Activated naive CD4-positive, alpha-beta T cell (primary cell): ENCODE results near the gene DHX8.

Source experiments
- DNase-seq, 4 experiments: peaks; one replicate each; lab custom pipeline; 2025; lab: John Stamatoyannopoulos, UW

The DHX8 gene

DNA sequence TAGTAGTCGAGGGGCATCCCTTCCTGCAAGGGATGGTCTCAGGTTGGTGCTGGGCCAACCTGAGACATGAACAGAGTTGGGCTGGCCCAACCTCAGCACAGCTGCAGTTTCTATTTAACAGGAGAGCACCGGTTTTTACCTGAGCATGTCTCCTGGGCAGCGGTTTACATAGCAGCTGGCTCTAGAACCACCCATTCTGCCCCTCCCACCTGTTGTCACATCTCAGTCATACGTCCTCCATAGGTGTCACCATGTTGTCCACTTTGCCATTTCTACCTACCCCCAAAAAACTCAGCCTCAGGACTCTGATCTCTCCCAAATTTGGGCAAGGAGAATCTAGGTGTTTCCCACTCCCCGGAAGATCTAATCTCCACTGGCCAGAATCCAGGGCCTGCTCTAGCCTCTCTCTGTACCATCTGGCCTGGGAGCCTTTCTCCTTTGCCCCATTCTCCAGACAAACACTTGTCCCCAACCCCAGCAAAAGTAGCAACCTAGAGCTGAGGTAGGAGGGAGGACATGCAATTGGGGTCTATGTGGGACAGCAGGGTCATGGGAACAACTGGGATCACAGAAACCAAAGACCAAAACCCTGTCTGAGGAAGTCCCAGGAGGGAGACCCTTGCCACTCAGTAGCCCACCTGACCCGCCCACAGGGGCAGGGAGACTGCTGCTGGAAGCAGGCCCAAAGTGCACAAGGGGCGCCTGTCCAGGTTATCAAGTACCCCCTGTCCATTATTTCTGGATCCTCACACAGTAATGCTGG is 43.3 kb downstream of the DHX8 start:
- no peak for DNase-seq

- no peak for DNase-seq
Observed at GRCh38 chr17:43528319-43528987, 44.7 kb downstream of the DHX8 start.

DNA sequence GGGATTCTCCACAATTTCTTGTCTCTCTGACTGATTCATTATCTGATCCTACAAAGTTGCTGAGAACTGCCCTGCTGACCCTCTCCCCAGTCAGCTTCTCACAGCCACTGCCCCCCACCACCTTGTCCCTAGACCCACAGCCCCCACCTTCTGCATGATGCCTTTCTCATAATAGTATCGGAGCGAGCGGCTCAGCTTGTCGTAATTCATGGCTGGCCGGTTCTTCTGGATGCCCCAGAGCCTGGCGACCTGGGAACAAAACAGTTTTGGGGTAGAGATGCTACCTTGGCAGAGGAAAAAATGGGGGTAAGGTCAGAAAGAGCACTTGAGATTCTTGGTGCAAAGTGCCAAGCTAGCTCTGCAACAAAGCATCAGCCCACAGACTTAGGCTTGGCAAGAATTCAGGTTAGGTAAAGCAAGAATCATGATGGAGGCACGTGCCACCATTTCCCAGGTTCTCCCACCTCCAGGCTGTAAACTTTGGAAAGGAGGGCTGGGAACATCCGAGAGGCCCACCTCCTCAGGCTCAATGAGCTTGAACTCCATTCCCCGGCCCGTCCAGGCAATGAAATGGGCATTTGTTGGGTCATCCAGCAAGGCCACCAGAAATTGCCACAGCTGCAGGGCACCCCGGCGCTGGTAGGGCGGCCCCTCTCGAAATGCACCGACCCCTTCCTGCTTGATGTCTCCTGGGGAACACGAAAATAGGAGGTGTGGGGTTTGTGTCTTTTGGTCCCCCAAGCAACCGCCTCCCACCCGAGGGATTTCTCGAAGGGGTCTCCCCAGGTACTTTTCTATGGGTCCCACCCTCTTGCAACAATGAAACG is 45.4 kb downstream of the DHX8 start:
- no peak for DNase-seq

GRCh38 chr17:43529947-43530287 is 46.1 kb downstream of the DHX8 start:
- no peak for DNase-seq

DNA sequence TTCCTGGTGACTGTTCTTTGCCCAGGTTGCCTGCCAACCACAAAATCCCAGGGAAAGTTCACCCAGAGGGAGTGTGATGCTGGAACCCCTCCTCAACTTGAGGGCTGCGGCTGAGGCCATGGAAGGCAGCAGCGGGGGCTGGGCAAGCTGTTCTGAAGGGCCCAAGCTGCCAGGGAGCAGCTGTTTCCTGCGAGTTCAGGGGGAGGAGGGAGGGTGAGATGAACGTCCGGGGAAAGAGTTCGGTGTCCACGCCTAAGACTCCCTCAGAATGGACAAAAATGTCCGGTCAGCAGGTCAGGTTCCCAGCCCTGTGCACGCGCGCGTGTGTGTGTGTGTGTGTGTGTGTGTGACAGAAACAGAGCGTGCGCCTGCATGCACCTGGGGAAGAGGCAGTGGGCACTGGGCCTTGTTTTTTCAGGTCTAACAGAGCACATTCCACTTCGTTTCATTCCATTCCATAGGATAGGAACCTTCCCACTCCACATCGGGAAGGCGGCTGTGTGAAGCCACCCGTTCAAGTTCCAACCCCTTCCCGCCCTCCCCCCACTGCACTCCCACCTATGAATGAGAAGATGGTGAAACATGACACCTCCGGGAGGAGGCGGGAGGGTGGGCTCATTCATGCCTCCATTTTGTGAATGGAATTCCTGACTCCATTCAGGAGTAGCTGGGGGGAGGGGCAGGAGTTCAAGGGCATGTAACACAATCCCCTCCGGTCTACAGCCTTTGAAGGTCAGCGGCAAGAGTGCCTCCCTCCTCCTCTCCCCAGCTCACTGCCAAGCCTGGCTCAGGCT is 46.7 kb downstream of the DHX8 start:
- DNase-seq: no peak

DNA sequence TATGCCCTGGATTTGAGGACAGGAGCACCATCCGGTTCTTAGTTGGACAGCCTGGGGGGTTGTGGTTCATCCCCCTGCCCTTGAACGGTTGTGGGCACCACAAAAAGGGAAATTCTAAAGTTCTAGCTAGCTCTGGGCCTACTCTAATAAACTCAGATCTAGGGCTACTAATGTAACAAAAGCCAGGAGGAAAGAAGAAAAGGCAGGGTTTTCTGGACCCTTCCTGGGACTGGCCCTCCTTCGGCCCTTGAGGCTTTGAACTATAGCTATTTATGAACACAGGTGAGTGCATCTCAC is 47.3 kb downstream of the DHX8 start:
- no peak for DNase-seq

DNA sequence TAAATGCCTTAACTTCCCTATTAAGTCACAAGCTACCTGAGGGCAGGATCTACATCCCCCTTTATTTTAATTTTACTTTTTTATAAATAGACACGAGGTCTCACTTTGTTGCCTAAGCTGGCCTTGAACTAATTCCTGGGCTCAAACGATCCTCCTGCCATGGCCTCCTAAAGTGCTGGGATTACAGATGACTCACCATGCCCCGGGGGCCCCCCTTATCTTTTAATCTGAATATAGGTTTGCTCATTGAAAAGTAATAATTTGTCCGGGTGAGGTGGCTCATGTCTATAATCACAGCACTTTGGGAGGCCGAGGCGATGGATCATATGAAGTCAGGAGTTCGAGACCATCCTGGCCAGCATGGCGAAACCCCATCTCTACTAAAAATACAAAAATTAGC is 48.2 kb downstream of the DHX8 start:
- DNase-seq: no peak

- no peak for DNase-seq
Observed at GRCh38 chr17:43532581-43532980, 48.8 kb downstream of the DHX8 start.

- no peak for DNase-seq
Observed at GRCh38 chr17:43533699-43534098, 49.9 kb downstream of the DHX8 start.

- DNase-seq: no peak
Observed at GRCh38 chr17:43534909-43535308, 51.1 kb downstream of the DHX8 start.

DNA sequence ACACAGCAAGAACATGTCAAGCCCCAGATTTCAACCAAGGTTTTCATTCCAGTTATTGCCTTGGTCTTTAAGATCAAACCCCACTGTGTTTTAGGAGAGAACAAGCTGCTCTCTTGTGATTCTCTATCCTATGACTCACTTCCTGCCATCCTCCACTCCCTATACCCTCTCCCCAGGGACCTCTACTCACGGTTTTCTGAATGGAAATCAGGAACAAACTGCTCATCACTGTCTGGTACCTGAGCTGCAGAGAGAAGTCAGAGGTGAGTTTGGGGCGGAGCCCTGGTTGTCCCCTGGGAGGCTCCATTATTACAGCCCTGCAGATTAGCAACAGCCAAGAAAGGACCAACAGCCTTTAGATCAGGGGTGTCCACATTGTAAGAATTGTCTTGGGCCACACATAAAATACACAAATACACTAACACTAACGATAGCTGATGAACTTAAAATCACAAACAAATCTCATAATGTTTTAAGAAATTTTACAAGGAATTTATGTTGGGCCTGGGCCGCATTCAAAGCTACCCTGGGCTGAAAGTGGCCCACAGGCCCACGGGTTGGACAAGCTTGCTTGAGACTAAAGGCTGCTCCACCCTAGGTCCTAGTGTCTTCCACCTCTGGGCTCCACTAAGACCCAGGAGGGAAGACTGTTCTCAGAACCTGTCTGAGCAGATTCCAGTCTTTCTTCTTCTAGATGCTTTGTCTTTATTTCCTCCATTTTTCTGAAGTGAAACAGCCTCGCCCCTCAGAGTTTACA is 52.6 kb downstream of the DHX8 start:
- no peak for DNase-seq

DNA sequence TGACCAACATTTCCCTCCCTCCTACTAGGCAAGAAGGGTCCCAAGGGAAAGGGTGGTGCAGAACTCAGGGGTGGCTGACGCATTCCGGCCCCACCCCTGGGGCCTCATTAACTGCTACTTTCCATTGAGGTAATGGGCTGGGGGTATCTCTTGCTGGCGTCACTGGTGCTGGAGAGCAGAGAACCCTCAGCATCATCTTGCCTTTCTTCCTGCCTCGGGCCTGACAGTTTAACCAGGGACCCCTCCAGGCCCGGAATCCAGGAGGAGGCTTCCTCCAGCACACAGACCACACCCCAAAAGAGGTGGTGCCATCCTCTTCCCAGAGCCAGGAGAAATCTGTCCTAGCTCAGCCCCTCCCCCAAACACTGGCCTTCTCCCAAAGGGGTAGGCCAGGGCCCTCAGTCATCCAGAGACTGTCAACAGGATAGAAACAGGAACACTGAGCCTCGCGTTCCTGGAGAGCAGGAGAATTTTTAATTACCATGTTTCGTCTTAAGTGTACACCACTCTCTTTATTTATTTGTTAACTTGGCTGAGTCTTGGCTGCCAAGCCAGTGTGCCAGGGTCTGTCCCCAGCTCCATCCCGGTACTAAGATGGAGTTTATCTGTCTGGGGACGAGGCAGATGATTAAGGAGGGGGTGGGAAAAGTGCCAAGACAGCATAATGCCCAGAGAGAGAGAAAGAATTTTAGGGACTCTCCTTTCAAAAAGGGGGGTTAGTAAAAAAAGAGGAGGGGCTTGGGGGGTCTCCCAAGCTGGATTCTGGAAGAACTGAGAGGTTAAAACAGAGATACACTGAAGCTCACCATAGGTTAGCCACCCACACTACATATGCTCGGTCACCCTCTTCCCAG is 57.3 kb downstream of the DHX8 start:
- DNase-seq: no peak

GRCh38 chr17:43542859-43543258 is 59.1 kb downstream of the DHX8 start:
- DNase-seq: no peak

DNA sequence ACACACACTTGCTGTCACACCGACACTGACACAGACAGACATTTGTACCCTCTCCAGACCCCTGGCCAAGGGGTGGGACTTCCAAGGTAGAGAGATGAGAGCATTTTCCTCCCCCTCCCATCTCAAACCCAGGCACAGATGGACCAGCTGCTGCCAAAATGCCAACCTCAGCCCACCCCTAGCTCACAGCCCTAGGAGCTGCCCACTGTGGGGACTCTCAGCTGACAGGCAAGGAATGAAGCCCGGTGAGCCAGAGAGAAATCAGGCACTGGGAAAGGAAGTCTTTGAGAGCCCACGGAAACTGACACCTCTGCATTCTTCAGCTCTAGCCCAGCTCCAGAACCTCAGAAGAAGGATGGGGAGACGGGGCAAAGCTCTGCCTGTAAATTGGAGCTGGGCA is 59.5 kb downstream of the DHX8 start:
- DNase-seq: no peak

DNA sequence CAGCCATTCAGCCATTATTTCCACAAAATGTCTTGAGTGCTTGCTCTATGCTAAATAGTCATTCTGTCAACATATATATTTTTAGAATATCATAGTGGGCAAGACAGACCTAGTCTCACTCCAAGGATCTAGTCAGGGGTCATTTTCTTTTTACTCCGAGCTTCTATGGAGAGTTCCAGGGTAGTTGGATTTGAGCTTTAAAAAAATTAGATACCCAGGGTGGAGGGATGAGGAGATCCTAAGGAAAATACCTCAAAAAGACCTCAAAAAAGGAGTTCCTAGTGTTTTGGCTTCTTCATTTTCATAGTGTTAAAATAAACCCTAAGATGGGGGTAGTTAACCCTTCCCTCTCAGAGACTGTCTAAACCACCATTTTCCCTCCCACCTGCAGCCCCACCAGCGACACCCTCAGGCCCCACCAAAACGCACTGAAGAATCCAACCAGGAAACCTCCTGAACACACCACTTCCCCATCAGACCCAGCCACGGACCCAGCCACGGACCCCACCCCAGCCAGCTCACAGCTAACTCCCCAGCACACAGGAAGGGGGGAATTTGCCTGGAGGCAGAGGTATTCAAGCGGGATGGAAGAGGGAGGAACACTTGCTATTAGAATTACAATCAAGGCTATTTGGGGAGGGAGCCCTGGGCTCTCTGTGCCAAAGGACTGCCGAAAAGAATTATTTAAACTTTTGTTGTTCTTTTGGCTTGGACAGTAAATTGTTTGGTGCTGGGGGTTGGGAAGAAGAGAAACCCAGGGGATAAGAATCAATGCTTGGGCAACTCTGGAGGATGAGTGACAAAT is 60.2 kb downstream of the DHX8 start:
- DNase-seq: no peak

DNA sequence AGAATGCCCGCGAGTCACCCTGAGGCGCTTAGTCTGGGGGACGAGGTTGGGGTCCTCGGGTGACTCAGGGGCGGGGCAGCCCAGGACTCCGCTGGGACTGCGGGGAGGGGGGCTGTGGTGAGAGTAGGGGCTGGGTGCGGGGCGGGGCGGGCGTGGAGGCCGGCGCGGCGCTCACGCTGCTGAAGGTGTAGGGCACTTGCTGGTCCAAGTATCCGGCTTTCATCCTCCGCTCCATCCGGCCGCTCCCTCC is 61.5 kb downstream of the DHX8 start:
- DNase-seq: no peak

DNA sequence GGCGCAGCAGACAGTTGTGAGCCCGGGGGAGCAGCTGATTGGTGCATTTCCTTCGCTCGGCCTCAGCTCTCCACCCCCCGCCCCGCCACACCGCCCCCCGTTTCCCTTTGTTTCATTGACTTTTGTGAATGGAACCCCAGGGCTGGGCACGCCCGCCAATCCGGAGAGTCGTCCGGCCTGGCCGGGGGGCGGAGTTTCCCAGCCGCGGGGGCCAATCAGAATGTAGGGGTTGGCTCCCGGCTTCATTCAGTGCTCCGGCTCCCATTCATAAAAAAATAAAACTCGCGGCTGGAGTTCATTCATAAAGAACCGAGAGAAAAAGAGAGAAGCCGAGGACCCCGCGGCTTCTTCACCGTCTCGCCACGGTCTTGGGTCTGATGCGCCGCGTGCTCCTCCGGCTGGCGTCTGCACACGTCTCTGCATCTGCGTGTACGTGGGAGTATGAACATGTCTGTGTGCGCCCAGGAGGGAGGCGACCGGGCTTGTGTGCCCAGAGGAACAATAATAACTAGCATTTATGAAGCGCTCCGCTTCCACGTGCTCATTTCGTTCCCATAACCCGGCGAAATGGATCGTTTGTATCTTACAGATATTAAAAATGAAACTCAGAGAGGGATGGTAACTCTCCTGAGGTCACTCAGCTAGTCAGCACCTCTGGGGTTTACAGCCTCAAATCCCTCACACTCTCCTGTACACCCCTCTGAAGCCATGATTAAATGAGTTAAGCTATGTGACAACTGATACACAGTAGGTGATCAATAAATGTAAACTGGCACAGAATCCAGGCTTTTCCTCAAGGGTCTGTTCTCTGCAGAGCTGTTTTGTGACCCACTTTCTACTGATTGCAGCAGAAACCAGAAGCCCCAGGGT is 62.8 kb downstream of the DHX8 start, which contains the start of gene ETV4:
ETV4 (minus strand) TSS at position 22 of the 870 bp plus-strand sequence. CDS start 723 bp downstream, outside the sequence.
- peak; percentile 65 to 86 (median 74) for DNase-seq

- no peak for DNase-seq
Observed at GRCh38 chr17:43547189-43547550, 63.4 kb downstream of the DHX8 start.

DNA sequence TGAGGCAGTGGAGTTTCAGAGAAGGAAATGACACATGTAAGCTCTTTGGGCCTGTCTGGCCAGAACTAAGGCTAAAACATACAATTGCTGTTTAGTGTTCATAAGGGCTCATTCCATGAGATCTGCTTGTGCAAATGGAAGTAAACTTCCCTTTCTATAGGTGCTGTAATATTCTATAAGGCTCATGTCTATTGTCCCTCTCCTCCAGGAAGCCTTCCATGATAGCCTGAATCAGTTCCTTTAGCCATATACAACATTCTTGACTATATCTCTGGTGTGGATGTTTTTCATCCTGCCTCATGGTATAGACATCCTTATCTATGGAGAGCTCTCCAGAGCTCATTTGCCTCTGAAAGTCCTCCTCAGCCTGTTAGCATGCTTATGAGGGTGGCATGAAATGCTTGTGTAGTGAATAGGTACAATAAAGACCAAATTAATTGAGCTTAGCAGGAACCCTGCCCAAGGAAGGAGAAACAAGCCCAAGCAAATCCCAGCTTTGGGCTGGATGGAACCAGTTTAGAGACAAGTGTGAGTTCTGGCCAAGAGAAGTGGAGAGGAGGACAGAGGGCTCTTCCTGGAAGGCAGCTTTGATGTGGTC is 64.0 kb downstream of the DHX8 start:
- no peak for DNase-seq
